GM19324 (cell line): ENCODE data around the gene RDM1.
"Not testable (repeated sequence)": the region's sequence is repeated elsewhere in the genome, so short reads cannot be mapped to it uniquely, and the experiment has no call there.

Experiments
- ATAC-seq: cut with Tn5 transposase; IDR thresholded peaks from one replicate; pipeline ENCODE4 v1.9.1; 2021; ENCODE audit warnings: mild to moderate bottlenecking, moderate library complexity; ENCODE audit not compliant: unreplicated experiment, low FRiP score

Gene RDM1

DNA sequence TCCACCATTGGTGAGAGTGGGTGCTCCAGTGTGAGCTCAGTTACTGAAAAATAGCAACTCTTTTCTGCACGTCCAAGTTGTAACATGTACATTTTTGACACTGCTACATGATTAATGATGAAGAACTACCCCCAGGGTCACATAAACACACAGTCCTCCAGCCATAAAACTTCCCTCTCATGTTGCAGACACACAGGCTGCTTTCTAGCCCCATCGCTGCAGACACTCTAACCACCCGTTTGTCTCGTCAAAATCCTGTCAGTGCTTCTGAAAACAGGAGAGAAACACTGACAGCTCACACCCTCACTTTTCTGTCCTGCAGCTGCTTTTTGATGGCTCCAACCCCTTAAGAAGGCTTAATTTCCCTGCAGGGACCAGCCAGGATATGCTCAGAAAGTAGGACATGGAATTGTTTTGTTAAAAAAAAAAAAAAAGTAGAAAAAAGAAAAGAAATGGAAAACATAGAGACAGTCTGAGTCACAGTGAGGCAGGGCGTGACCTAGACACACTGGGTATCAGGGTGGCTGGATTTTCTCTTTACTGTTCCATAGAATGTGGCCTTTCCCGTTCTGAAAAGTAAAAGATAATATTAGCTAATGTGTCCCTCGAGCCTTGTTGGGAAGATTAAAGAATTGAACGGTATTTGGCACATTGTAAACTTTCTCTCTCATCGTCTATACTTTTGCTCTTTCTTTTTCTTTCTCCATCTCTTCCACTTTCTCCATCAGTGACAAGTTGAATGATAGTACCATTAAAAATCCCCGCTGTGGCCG lies 29.7 kb downstream of the RDM1 start:
- no peak for ATAC-seq

DNA sequence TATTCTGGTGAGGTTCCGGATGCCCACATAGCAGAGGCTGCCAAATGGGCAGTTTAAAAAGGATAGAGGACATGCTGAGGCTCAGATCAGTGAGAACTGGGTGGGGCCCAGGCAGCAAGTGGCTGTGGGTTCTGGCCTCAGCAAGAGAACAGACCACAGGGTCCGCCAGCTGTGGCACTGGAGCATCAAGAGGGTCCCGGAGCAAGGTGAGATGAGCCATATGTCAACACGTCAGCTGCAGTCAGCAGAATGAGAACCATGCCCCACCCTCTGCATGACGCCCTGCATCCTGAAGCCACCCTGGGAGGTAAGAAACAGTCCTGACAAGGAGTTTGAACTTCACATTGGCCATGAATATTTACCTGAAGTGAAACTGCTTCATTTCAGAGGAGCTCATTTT lies 30.3 kb downstream of the RDM1 start:
- ATAC-seq: no peak

DNA sequence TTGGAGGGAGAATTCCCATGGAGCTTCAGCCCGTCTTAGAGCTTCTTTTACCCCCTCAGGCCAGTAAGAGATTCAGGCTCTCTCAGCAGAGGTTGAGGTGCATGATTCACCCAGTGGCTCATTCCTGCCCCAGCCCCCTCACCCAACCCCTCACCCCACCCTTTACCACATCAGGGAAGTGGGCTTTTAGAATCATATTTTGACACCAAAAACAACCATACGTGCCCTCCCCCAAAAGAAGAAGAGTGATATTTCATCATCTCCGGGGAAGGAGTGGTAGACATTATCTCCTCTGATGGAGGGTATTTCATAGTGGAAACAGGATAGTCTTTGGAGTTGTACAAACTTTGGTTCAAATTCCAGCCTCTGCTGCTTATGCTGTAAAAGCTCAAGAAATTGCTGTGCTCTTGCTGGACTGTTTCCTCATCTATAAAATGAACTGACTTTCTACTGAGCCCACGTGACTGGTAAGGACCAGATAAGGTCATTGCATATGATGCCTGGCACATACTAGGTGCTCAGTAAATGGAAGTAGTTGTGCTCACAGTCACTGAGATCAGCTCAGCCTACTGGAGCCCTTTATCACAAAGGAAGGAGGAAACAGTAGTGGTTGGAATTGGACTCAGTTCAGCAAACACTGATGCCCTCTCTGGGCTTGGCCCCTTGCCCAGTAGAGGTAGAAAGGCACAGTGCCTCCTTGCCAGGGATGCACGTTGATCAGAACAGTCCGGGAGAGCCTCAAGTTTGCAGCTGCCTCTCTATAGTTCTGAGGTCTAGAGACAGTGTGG lies 32.1 kb downstream of the RDM1 start:
- no peak for ATAC-seq

DNA sequence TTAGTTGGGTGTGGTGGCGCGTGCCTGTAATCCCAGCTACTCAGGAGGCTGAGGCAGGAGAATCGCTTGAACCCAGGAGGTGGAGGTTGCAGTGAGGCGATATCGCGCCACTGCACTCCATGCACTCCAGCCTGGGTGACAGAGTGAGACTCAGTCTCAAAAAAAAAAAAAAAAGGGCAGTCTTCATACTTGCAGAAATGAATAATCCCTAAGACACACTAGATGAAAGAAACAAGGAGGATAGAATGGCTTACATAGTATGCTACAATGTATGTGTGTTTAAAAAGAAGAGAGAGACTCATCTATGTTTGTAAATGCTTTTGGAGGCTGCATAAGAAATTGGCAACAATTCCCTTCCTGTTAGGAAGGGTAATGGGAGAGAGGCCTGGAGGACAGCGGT lies 32.8 kb downstream of the RDM1 start:
- not testable (repeated sequence) for ATAC-seq

DNA sequence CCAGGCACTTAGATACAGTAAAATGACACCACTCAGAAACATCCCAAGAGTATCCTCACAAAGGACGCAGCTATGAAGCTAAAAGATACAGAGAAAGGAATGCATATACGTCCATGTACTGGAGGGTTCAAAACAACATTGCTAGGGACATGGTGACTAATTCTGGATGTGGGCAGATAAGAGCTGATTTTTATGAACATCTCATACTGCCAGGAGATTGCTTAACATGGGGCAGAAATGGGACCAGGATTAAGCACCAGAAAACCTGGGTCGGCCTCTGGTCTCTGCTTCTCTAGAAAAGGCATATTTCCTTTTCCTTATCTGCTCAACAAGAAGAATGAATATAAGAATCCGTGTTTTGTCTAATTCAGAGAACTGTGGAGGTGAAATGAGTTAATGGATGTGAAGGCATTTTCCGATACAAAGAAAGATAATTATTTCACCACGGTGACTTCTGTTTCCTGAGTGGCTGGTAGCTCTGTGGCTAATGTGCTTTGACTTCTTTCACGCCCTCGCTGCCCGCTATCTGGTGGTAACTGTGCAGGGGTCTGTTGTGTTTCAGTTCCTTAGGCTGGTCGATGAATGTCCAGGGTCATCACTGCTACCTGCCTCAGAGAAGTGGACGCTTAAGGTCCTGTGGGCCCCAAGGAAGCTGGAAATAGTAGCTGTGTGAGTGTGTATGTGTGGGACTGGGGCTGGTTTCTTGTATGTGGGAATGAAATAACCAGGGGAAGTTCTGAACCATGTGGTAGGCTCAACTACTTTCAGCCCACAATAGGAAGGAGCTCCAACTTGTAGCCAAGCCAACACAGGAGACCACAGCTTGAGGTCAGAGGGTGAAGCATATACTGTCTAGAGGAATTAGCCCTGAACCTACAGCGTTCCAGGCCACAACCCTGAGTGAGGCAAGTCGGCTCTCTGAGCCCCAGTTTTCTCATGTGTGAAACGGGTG lies 34.7 kb downstream of the RDM1 start:
- ATAC-seq: no peak

DNA sequence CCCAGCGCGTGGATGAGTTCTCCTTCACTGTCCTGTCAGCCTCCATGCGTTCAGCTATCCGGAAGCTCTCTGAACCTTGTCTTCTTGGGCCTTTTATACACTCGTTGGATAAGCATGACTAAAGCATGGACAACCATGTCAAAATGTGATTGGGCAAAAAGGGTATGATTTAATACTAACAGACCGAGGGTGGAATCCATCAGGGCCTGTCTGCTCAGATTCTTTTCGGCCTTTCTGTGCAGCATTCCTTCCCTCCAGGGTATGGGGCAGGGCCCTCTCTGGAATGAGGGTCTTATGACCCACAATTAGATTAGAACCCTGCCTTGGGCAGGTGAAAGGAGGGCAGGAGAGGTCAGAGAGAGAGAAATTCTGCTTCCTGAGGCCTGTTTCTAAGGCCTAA lies 36.4 kb downstream of the RDM1 start:
- ATAC-seq: no peak

DNA sequence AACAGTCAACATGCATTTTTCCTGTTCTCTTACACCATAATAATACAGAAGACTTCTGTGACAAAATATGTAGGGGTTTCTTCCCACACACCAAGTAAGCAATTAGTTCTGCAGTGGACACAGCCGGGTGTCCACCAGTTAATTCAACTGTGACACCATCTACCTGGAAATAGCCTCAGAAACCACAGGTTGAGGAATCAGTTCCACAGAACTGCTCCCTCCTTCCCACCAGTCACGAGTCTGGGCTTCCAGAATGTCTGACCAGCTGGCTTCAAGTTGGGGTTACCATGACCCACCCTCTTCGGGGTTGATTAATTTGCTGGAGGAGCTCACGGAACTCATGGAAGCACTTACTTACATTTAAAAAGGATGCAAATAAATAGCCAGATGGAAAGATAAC lies 36.8 kb downstream of the RDM1 start:
- no peak for ATAC-seq

DNA sequence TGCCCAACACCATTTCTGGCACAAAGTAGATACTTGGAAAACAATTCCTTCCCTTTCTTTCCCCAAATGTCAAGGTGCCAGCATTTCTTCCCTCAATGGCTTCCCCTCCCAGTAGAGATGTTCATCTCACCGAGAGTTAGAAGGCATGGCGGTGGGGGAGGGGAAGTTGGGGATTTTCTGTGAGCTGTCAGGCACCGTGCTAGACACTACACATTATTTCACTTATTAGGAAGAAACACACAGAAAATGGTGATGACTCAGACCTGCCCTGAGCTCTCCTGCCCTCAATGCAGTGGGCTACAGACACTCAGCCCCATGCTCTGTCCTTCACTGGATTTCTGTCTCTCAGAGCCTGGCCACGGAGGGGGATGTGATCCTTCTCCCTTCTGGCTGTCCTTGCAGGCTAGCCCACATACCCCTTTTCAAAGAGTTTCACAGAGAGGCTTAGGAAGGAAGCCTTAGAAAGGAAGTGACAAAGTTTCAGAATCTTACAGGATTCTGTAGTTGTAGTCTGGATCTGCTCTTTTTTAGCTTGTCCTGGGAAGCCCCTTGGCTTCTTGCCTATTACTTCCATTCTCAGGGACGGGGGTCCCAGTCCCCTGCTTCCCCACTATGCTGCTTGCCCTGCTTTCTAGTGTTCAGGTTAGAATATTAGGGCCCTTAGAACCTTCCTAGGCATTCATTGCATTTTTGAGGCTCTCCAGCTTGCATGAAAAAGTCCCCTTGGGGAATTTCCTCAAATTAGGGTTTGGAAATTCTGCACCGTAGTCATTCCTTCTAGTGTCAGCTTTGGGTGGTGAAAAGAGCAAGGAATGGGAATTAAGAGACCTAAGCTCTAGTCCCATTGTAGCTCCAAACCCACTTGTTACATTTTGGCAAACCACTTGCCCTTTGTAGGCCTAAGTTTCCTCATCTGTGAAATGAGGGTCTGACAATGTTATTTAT lies 38.2 kb downstream of the RDM1 start:
- ATAC-seq: no peak

DNA sequence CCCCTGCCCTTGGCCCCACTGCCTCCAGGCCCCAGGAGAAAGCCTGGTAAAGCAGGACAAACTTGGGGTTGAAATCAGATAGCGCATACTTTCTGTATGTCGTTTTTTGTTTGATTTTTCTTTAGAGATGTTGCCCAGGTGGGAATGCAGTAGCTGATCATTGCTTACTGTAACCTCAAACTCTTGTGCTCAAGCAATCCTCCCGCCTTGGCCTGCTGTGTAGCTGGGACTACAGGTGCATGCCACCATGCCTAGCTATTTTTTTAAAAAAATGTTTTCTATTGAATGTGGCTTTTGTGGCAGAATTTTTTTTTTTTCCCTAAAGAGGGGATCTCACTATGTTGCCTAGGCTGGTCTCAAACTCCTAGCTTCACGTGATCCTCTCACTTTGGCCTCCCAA lies 39.3 kb downstream of the RDM1 start:
- ATAC-seq: no peak

DNA sequence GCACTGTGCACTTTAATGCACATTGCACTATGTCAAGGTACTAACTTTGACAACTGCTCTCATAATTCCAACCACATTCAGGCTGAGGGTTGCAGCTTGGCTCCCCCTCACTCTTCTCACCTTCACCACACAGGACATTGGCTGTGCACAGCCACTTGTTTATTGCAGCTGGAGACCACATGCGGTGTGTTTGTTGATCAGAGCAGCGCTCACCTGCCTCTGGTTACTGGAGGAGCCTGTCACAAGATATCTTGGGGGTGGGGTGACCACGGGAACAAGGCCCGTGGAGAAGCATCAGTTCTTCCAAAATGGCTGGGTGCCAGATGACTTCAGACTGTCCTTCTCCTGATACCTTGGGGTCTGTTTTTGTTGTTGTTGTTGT lies 39.8 kb downstream of the RDM1 start:
- ATAC-seq: peak; percentile 53

DNA sequence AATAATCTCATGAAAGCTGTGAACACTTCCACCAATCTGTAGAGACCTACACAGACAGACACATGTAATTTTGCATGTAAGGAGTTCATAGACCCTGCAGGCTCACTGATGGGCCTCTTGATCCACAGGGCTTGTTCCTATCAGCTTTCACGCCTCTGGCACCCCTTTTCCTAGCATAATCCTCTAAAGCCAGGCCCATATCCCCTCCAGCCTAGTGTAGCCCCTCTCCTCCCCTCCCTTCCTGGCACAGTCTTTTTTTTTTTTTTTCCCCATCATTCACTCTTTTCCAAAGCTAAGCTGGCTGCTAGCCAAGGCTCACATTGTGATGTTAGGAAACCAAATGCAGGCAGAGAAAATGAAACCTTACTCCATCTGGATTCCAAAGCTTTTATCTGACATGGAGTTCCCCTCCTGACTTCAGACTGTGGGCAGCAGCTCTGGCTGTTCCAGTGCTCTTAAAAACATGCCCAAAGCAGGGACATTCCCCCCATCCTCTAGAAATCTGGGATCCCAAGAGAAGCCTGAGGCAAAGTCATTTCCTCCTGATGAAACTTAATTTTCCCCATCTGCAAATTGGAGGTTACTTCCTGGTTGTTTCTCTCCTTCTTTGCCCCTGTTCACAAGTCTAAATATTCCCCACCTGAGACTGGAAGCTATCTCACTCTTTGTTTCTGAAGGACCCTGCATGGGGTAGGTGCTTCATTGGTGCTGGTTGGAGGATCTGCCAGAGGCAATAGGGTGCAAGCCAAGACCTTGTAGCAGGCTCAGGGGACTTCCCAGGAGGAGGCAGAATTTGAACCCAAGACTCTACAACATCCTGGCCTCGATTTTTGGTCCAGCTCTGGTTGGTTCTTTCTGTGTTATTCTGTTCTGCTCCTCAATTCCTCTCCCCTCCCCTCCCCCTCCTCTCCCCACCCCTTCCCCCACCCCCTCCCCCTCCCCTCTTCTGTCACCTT lies 40.5 kb downstream of the RDM1 start:
- ATAC-seq: no peak

DNA sequence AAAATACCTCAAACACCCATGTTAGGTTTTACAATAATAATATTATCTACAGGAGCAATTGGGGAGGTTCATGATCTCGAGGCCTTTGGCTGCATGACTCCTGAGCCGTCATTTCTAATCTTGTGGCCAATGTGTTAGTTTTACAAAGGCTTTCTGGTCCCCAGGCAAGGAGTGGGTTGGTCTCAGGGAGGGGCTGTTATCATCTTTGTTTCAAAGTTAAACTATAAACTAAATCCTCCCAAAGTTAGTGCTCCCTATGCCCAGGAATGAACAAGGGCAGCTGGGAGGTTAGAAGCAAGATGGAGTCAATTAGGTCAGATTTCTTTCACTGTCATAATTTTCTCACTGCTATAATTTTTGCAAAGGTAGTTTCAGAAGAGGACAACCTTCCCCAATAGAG lies 41.3 kb downstream of the RDM1 start:
- no peak for ATAC-seq

DNA sequence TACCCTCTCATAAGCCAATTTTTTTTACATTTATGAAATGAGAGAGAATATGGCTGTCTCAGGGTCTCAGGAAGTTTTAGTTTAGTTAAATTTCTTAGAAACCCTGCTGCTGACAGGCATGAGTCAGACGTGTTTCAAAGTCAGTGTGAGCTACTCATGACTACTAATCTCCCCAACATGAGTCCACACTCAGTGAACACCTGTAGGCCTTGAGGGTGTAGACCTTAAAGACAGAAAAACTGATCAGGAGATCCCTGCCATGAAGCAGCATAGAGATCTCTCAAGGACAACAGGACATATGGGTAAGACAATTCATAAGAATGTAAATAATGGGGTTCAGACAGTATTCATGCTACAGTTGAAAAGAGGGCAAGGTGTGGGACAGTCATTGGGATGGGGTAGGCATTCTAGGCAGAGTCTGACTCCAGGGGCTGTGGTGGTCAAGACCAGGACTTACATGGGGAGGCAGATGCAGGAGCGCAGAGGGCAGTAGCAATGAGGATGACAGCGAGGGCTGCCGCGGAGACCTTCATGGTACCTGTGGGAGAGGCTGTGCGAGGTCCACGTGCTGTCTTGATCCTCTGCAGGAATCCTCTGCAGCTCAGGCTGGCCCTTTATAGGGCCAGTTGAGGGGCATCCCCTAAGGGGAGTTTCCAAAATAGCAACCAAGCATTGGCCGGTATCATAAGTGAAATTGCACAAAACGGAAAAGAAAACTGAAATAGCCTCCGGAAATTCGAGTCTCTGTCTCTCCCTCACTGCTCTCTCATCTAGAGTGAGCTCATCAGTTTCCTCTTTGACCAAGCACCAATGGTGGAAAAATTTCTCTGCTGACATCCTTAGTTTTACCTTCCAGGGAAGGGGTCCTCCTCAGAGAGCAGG lies 50.6 kb downstream of the RDM1 start, which contains the start of gene CCL5:
Gene CCL5, minus strand, starts transcription at position 588 of the 882 bp plus-strand sequence.
- peak; percentile 85 for ATAC-seq

DNA sequence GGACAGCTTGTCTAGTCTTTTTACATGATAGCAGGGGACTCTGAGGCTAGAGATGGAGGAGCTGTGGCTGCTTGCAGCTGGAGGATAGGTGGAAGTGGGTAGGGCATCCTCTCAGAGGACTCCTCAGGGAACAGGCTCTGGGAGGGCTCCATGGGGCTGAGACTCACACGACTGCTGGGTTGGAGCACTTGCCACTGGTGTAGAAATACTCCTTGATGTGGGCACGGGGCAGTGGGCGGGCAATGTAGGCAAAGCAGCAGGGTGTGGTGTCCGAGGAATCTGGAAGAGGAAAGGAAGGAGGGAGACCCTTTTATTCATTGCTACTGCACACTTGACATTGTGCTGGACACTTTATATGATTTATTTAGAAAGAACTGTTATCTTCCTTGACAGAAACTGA lies 52.2 kb downstream of the RDM1 start:
- no peak for ATAC-seq

DNA sequence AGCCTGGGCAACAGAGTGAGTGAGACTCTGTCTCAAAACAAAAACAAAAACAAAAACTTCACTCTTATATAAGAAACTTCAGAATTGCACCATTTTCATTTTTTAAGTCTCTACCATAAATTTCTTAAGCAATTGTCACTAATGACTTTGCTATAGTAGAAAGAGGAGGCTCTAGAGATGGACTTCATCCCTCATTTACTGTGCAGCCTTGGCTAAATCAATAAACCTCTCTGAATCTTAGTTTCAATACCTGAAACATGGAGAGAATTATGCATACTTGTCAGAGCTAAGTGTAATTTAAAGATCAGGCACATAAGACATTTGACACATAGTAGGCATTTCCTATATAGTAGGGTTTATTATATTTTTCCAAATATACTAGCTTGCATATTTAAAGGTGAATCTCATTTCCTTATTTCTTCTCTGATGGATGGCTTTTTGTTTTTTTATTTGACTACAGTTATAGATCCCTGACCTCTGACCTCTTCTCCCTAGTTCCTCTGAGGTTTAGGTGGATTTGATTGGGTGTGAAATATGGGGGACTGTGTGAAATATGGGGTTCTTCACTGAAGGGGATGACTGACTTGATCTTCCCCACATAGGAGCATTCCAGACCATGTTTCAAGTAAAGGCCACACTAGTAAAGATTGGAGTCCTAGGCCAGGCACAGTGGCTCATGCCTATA lies 53.1 kb downstream of the RDM1 start:
- ATAC-seq: no peak

DNA sequence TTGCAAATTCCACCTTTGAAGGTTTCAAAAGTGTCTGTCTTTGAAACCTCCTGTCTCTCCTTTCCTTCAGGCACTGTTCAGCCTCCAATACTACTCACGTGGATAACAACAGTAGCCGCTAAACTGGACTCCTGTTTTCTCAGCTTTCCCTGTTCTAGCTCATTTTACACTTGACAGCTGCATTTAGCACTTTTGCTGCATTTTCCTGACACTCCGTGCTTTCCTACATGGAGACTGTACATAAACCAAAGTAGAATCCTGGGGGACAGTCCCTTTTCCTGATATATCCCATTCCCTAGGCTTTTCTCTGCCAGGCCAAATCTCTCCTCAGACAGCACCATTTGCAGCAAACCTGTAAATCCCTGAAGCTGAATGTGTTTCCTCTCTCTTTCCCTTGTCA lies 54.0 kb downstream of the RDM1 start:
- no peak for ATAC-seq

DNA sequence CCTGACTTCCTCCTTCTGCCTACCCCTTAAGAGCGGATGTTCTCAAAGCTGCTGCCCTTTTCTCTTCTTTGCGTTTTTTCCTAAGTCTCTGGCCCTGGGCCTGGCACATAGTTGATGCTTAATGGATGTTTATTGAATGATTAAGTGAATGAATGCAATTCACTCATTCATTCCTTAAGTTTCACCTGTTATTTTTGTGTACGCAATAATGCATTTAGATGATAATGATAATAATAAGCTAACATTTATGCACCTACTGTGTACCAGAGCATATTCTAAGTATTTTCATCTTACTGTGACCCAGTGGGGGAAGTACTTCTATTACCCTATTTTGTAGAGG lies 54.8 kb downstream of the RDM1 start:
- no peak for ATAC-seq
